PC-9 (cell line): Measurements from ENCODE around the gene BFSP2. TPM values are rescaled to one million over a fixed set of nuclear protein-coding genes. Genes with fewer than 3 reads are reported as not detected.

Source experiments
- BruUV-seq: library from RNA; stranded (reverse); fragments of 400-500 nt; replicated peaks from 2 replicates; lab custom pipeline; 2021; lab: Mats Ljungman, UMichigan
- CTCF ChIA-PET: fragments of 300-600 bp; sonication (Branson Sonifier 250); formaldehyde crosslinking; loops from one replicate; lab custom pipeline; 2022; ENCODE audit warnings: antibody characterized with exemption; lab: Charles Lee
- POLR2A ChIA-PET: fragments of 300-600 bp; sonication (Branson Sonifier 250); formaldehyde crosslinking; loops from one replicate; lab custom pipeline; 2022; ENCODE audit warnings: antibody characterized with exemption; ENCODE audit not compliant: unreplicated experiment; lab: Charles Lee
- DNase-seq, 2 experiments: peaks; one replicate each; pipeline versions ENCODE4 v3.0.0 to v3.0.0-alpha.2; 2015 to 2022; ENCODE audit warnings: mixed read lengths in 1 of 2
- H2AFZ ChIP-seq: fragments of 200-600 bp; sonication (generic); 2 replicates; pipeline ENCODE4 v1.8.1; 2017; ENCODE audit warnings: antibody characterized with exemption
- H3F3A ChIP-seq: fragments of 200-600 bp; sonication (generic); 2 replicates; pipeline ENCODE4 v1.8.1; 2017; ENCODE audit warnings: antibody characterized with exemption, mild to moderate bottlenecking, low read depth; ENCODE audit not compliant: insufficient read depth
- H3K27ac ChIP-seq: fragments of 200-600 bp; sonication (generic); 2 replicates; pipeline ENCODE4 v1.6.1; 2016; ENCODE audit warnings: mixed run types
- H3K27me3 ChIP-seq: fragments of 200-600 bp; sonication (generic); 2 replicates; pipeline ENCODE4 v1.6.1; 2016; ENCODE audit warnings: low read depth, mixed run types; ENCODE audit not compliant: insufficient read depth
- H3K36me3 ChIP-seq: fragments of 200-600 bp; sonication (generic); 2 replicates; pipeline ENCODE4 v1.6.1; 2016; ENCODE audit warnings: low read depth, mixed run types
- H3K4me1 ChIP-seq: fragments of 200-600 bp; sonication (generic); replicated peaks from 2 replicates; pipeline ENCODE4 v1.6.1; 2016; ENCODE audit warnings: mixed run types; ENCODE audit not compliant: insufficient read depth
- H3K4me2 ChIP-seq: fragments of 200-600 bp; sonication (generic); 2 replicates; pipeline ENCODE4 v1.6.1; 2017; ENCODE audit warnings: mixed run types
- H3K4me3 ChIP-seq: fragments of 200-600 bp; sonication (generic); 2 replicates; pipeline ENCODE4 v1.6.1; 2016; ENCODE audit warnings: mixed run types
- H3K79me2 ChIP-seq: fragments of 200-600 bp; sonication (generic); 2 replicates; pipeline ENCODE4 v1.6.1; 2017; ENCODE audit warnings: low read depth, mixed run types
- H3K9me2 ChIP-seq: fragments of 200-600 bp; sonication (generic); 2 replicates; pipeline ENCODE4 v1.8.1; 2017; ENCODE audit warnings: mild to moderate bottlenecking; ENCODE audit not compliant: insufficient read depth
- H3K9me3 ChIP-seq: fragments of 200-600 bp; sonication (generic); 2 replicates; pipeline ENCODE4 v1.8.1; 2016; ENCODE audit warnings: low read depth; ENCODE audit not compliant: insufficient read depth
- H4K20me1 ChIP-seq: fragments of 200-600 bp; sonication (generic); 2 replicates; pipeline ENCODE4 v1.8.1; 2017; ENCODE audit not compliant: insufficient read depth
- CTCF ChIP-seq: fragments of 200-600 bp; sonication (generic); conservative IDR thresholded peaks from 2 replicates; pipeline ENCODE4 v1.6.1; 2017; ENCODE audit warnings: mixed run types, antibody characterized with exemption, mild to moderate bottlenecking, moderate library complexity
- EZH2 ChIP-seq: fragments of 200-600 bp; sonication (generic); IDR thresholded peaks from 2 replicates; pipeline ENCODE4 v1.8.0; 2017; ENCODE audit warnings: antibody characterized with exemption, low read depth
- intact Hi-C: fragments of 100-400 bp; cut with micrococcal nuclease; formaldehyde crosslinking; loops from one replicate; pipeline ENCODE4 v1.10.0; 2022; ENCODE audit not compliant: unreplicated experiment
- total RNA-seq: library from RNA; stranded (reverse); gene quantifications from 2 replicates; pipeline ENCODE4 v1.2.3, GENCODE V29; 2021

Gene BFSP2
- total RNA-seq, 1 experiment from 2014 or later: not detected

DNA sequence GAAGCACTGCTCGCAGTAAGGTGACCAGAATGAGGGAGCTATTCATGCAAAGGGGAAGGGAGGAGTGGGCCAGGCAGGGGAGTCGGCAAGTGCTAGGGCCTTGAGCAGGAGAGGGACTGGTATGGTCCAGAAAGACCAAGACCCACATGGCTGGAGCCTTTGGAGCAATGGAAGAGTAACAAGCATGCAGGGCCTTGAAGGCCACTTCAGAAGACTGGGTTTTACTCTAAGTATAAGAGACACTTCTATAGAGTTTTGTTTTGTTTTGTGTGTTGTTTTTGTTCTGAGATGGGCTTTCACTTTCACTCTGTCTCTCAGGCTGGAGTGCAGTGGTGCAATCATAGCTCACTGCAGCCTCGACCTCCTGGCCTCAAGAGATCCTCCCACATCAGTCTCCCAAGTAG is 42.0 kb downstream of the BFSP2 start:
- H4K20me1 ChIP-seq: no peaks in the 10 kb centered on the region
- TF ChIP-seq EZH2 (no peak), CTCF (no peak)
- no peak overlapping the region for H2AFZ ChIP-seq
- H3K27me3 ChIP-seq: no peaks in the 10 kb centered on the region
- no peaks in the 10 kb centered on the region for H3K9me2 ChIP-seq
- BruUV-seq: no TSS peak
- H3K4me1 ChIP-seq: peaks cover 19% of the 10 kb centered on the region
- intact Hi-C loops: loop anchor here (5.0 kb wide), 1 partner anchor 220 kb away; the partner anchor contains the start of gene TOPBP1
- ChIA-PET CTCF (no interaction called here), POLR2A (no interaction called here)
- no peaks in the 10 kb centered on the region for H3K36me3 ChIP-seq
- no peak overlapping the region for H3K4me2 ChIP-seq
- H3K9me3 ChIP-seq: no peaks in the 10 kb centered on the region
- no peak overlapping the region for H3K27ac ChIP-seq
- peaks cover 13% of the 10 kb centered on the region; the same call in 1 of the 2 replicates for H3F3A ChIP-seq
- DNase-seq: no peak
- H3K4me3 ChIP-seq: no peak overlapping the region
- no peaks in the 10 kb centered on the region for H3K79me2 ChIP-seq

DNA sequence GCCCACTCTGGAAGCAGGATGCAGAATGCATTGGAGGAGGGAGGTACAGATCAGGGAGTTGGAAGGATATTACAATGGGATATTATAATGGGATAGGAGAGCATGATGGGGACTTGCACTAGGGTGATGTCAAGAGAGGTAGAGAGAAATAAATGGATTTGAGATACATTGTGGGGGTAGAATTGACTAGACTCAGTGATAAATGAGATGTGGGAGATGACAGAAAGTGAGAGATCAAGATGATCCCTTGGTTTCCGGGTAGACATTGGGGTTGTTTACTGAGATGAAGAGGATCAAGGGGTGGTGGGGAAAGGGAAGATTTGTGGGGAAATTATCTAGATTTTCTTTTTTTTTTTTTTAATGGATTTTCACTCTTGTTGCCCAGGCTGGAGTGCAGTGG is 42.7 kb downstream of the BFSP2 start:
- POLR2A ChIA-PET: no interaction called here
- no TSS peak for BruUV-seq
- Histone ChIP-seq H3K9me2 (no peaks in the 10 kb centered on the region), H3K4me1 (peaks cover 19% of the 10 kb centered on the region), H4K20me1 (no peaks in the 10 kb centered on the region), H3F3A (peaks cover 11% of the 10 kb centered on the region; the same call in 1 of the 2 replicates), H2AFZ (no peak overlapping the region), H3K36me3 (no peaks in the 10 kb centered on the region), H3K4me2 (no peak overlapping the region), H3K79me2 (no peaks in the 10 kb centered on the region), H3K9me3 (no peaks in the 10 kb centered on the region), H3K4me3 (no peak overlapping the region), H3K27me3 (no peaks in the 10 kb centered on the region), H3K27ac (no peak overlapping the region)
- intact Hi-C loops: loop anchor here (5.0 kb wide), 1 partner anchor 220 kb away; the partner anchor contains the start of gene TOPBP1
- CTCF ChIA-PET: no interaction called here
- no peak for DNase-seq
- TF ChIP-seq EZH2 (no peak), CTCF (no peak)

GRCh38 chr3:133443649-133444422 is 44.0 kb downstream of the BFSP2 start:
- peak overlapping the region; percentile 15 for H2AFZ ChIP-seq
- TF ChIP-seq EZH2 (no peak), CTCF (peak; percentile 52)
- H4K20me1 ChIP-seq: no peaks in the 10 kb centered on the region
- no TSS peak for BruUV-seq
- no peaks in the 10 kb centered on the region for H3K36me3 ChIP-seq
- peaks cover 15% of the 10 kb centered on the region for H3K4me1 ChIP-seq
- H3K9me2 ChIP-seq: no peaks in the 10 kb centered on the region
- DNase-seq: peak; percentile 41 to 90
- intact Hi-C loops: loop anchor here (1.0 to 5.0 kb wide), 3 partner anchors 126 to 218 kb away; partner anchors contain the start of gene TOPBP1
- ChIA-PET POLR2A (no interaction called here), CTCF (no interaction called here)
- H3K27ac ChIP-seq: peak overlapping the region; percentile 76
- no peaks in the 10 kb centered on the region for H3K9me3 ChIP-seq
- no peaks in the 10 kb centered on the region for H3K79me2 ChIP-seq
- H3F3A ChIP-seq: peaks cover 4% of the 10 kb centered on the region; the same call in 1 of the 2 replicates
- peak overlapping the region; percentile 41 for H3K4me2 ChIP-seq
- no peaks in the 10 kb centered on the region for H3K27me3 ChIP-seq
- no peak overlapping the region for H3K4me3 ChIP-seq
